AG04449 (cell line): ENCODE measurements around the gene NPIPA2.
"Not testable (repeated sequence)": the region's sequence is repeated elsewhere in the genome, so short reads cannot be mapped to it uniquely, and the experiment has no call there.

ENCODE experiments used
- CTCF ChIA-PET: fragments of 350-600 bp; formaldehyde crosslinking; extraction: SDS; loops from one replicate; lab custom pipeline; 2021; ENCODE audit warnings: antibody characterized with exemption; lab: Yijun Ruan, JAX
- POLR2A ChIA-PET: fragments of 400-600, 350-600 bp; formaldehyde crosslinking; extraction: SDS; loops from one replicate; lab custom pipeline; 2020; ENCODE audit warnings: antibody characterized with exemption, inconsistent platforms; lab: Yijun Ruan, JAX
- DNase-seq: peaks from one replicate; pipeline ENCODE4 v3.0.0-alpha.2; 2010; ENCODE audit warnings: low read depth, low spot score
- H3K4me3 ChIP-seq: 2 replicates; pipeline ENCODE4 v1.5.1; 2011; ENCODE audit warnings: low read depth, mild to moderate bottlenecking, control low read depth, low read length

NPIPA2 gene

DNA sequence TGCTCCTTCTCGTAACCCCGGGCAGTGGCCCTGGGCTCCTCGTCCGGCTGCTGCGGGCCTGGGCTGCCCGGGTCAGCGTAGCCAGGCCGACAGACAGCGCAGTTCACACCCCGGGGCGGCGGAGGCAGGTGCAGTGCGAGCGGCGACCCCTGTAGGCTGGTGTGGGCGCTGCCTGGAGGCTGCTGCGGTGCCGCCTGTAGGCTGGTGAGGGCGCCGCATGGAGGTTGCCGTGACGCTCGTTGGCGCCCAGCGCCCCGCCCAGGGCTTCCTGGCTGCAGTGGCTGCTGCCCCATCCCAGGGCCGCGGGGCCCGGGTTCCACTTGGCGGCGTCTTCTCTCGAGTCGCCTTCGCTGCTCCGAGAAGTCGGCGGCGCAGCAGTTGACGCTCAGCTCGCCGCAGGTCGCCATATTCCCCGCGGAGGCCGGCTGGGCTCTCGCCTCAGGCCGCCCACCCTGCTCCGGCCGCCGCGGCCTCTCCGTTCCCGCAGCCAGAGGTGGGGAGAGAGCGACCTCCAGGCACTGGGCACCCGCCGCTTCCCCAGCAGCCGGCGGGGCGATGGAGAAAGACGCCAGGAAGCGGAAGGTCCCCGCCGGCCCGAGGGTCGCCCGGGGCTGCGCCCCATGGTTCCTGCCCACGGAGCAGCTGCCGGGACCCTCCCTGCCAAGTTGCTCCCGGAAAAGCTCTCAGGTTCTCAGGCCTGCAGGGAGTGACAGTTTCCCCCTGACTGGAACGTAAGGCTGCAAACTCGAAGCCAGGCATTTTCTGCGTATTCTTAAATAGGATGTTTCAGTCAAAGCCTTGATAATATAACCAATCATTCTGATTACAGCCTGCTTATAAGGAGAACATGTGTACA, at the start of gene NPIPA2:
Gene NPIPA2, plus strand, starts transcription at position 261 of the 856 bp plus-strand sequence. CDS start 5,533 bp downstream, outside the sequence.
- H3K4me3 ChIP-seq, POLR2A ChIA-PET, DNase-seq, CTCF ChIA-PET: not testable (repeated sequence)

DNA sequence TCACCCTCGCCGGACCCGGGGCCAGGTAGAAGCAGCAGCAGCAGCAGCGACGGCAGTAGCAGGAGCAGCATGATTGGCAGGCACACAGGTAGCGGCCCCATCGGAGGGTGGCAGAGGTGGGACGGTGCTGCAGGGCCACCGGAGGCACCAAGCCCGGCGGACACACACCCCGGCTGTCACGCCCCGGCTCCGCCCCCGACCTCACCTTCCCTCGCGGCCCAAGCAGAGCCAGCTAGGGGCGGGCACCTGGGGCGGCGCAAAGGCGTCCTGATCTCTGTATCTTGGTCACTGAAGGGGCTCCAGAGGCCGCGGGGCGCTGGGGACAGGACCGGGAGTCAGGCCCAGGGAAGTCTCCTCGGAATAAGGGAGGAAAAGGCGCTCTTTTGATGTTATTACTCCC, 48.2 kb upstream of the NPIPA2 start, which contains the start of gene PLA2G10:
Gene PLA2G10, minus strand, starts transcription at position 180 of the 400 bp plus-strand sequence. Its CDS starts 79 bp downstream, at position 101.
- CTCF ChIA-PET, H3K4me3 ChIP-seq, DNase-seq, POLR2A ChIA-PET: not testable (repeated sequence)

DNA sequence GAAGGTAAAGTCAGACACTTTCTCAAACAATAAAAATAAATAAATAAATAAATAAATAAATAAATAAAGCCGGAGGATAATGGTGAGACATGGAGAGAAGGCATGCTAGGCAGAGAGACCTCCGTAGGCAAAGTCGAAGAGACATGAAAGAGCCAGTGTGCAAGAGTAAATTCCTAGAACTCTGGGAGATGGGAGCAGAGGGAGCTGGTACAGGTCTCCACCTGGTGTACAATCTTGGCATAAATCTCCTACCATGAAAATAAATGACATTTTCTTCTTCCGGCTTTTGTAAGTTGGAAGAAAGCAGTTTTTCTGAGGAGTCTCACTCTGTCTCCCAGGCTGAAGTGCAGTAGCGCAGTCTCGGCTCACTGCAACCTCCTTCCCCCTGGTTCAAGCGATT, 40.5 kb upstream of the NPIPA2 start:
- H3K4me3 ChIP-seq, CTCF ChIA-PET, DNase-seq, POLR2A ChIA-PET: not testable (repeated sequence)

DNA sequence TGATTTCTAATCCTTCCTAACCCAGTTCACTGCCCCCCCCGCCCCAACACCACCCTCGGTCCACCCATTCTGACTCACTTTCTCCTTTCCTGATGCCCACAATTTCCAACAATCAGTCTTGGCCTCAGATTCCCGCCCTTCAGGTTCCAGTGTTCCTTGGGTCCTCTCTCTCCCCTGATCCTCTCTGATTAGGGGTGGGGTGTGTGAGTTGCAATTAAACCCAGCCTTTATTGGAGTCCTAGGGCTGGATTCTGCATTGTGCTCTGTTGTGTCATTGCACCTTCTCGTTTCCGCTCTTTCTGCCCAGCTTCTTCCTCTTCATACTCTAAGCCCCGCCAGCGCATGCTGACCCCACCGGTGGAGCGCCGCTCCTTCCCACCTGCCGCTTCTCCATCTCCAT, 39.7 kb upstream of the NPIPA2 start:
- POLR2A ChIA-PET, result not testable (repeated sequence)

DNA sequence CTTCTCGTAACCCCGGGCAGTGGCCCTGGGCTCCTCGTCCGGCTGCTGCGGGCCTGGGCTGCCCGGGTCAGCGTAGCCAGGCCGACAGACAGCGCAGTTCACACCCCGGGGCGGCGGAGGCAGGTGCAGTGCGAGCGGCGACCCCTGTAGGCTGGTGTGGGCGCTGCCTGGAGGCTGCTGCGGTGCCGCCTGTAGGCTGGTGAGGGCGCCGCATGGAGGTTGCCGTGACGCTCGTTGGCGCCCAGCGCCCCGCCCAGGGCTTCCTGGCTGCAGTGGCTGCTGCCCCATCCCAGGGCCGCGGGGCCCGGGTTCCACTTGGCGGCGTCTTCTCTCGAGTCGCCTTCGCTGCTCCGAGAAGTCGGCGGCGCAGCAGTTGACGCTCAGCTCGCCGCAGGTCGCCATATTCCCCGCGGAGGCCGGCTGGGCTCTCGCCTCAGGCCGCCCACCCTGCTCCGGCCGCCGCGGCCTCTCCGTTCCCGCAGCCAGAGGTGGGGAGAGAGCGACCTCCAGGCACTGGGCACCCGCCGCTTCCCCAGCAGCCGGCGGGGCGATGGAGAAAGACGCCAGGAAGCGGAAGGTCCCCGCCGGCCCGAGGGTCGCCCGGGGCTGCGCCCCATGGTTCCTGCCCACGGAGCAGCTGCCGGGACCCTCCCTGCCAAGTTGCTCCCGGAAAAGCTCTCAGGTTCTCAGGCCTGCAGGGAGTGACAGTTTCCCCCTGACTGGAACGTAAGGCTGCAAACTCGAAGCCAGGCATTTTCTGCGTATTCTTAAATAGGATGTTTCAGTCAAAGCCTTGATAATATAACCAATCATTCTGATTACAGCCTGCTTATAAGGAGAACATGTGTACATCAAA, 38.9 kb upstream of the NPIPA2 start, which contains the start of gene NPIPA3:
Gene NPIPA3, plus strand, starts transcription at position 256 of the 856 bp plus-strand sequence. CDS start 5,533 bp downstream, outside the sequence.
- POLR2A ChIA-PET, CTCF ChIA-PET, DNase-seq, H3K4me3 ChIP-seq: not testable (repeated sequence)

More for the DNA sequence above, 39.7 kb upstream of the NPIPA2 start:
- DNase-seq, H3K4me3 ChIP-seq, CTCF ChIA-PET: not testable (repeated sequence)

DNA sequence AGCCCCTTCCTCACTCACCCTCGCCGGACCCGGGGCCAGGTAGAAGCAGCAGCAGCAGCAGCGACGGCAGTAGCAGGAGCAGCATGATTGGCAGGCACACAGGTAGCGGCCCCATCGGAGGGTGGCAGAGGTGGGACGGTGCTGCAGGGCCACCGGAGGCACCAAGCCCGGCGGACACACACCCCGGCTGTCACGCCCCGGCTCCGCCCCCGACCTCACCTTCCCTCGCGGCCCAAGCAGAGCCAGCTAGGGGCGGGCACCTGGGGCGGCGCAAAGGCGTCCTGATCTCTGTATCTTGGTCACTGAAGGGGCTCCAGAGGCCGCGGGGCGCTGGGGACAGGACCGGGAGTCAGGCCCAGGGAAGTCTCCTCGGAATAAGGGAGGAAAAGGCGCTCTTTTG, 9.1 kb upstream of the NPIPA2 start:
- H3K4me3 ChIP-seq, DNase-seq, POLR2A ChIA-PET, CTCF ChIA-PET: not testable (repeated sequence)

DNA sequence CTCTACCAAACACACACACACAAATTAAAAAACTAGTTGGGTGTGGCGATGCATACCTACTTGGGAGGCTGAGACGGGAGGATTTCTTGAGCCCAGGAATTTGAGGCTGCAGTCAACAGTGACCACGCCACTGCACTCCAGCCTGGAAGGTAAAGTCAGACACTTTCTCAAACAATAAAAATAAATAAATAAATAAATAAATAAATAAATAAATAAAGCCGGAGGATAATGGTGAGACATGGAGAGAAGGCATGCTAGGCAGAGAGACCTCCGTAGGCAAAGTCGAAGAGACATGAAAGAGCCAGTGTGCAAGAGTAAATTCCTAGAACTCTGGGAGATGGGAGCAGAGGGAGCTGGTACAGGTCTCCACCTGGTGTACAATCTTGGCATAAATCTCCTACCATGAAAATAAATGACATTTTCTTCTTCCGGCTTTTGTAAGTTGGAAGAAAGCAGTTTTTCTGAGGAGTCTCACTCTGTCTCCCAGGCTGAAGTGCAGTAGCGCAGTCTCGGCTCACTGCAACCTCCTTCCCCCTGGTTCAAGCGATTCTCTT, 1.4 kb upstream of the NPIPA2 start:
- H3K4me3 ChIP-seq, DNase-seq, POLR2A ChIA-PET, CTCF ChIA-PET: not testable (repeated sequence)

DNA sequence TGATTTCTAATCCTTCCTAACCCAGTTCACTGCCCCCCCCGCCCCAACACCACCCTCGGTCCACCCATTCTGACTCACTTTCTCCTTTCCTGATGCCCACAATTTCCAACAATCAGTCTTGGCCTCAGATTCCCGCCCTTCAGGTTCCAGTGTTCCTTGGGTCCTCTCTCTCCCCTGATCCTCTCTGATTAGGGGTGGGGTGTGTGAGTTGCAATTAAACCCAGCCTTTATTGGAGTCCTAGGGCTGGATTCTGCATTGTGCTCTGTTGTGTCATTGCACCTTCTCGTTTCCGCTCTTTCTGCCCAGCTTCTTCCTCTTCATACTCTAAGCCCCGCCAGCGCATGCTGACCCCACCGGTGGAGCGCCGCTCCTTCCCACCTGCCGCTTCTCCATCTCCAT, 539 bp upstream of the NPIPA2 start:
- DNase-seq, CTCF ChIA-PET, POLR2A ChIA-PET, H3K4me3 ChIP-seq: not testable (repeated sequence)

DNA sequence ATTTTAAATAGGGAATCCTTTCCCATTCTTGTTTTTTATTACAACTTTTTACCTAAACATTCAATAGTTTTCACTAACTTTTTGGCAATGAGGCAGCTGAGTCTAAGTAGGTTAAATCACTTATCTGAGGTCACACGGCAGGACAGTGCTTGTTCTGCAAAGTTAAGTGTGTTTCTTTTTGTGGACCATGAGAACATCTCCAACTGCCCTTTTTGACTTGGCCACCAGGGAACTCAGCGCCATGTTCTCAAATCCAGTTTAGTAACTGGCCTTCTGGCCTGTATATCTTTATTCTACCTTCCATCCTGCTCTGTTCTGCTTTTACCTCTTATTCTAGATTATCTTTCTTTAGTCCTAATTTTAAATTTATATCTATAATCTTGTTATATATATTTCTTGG, 31.3 kb downstream of the NPIPA2 start:
- DNase-seq, CTCF ChIA-PET, H3K4me3 ChIP-seq, POLR2A ChIA-PET: not testable (repeated sequence)

DNA sequence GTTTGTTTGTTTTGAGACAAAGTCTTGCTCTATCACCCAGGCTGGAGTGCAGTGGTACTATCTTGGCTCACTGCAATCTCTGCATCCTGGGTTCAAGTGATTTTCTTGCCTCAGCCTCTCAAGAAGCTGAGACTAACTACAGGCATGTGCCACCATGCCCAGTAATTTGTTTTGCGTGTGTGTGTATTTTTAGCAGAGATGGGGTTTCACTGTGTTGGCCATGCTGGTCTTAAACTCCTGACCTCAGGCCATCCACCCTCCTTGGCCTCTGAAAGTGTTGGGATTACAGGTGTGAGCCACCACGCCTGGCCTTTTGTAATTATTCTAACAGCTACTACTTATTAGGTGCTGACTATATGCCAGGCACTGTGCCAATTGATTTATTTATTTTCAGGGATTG, 33.3 kb downstream of the NPIPA2 start:
- CTCF ChIA-PET, DNase-seq, POLR2A ChIA-PET, H3K4me3 ChIP-seq: not testable (repeated sequence)

DNA sequence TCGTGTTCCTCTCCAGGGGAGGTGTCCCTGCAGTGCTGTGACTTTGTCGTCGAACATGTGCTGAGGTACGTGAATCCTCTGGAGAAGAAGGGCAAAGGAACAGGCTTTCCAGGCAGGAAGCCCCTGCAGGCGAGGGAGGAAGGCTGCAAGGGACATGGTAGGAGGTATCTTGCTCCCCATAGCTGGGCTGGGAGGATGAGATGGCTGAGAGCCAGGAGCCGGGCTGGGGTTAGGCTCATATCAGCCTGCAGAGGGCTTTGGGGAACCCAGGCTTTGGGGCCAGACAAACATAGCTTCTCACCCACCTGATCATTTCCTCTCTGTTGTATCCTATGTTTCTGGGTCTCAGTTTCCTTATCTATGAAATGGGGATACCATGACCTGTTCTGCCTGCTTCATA, 34.4 kb downstream of the NPIPA2 start:
- POLR2A ChIA-PET, DNase-seq, CTCF ChIA-PET, H3K4me3 ChIP-seq: not testable (repeated sequence)

DNA sequence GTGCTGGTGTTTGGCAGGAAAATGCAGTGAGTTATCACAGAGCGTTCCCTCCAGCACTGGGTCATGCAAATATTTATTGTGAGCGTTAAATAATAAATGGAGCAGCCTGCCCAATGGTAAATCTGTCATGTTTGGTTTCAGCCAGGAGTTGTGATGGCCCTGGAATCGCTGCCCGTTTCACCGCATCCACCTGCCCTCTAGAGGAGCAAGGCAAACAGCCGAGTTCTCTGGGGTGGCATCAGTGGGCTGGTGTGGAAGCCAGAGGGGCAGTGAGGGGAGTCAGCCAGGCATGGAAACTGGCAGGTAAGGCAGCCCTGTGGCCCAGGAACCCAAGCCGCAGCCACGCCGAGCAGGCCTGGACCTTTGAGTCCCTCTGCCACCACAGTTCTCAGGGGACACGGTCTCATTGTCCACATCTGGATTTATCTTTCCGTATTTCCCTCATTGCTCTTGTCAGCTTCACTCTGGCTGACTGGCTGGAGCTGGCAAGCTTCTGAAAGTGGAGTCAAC, 37.1 kb downstream of the NPIPA2 start:
- POLR2A ChIA-PET, H3K4me3 ChIP-seq, CTCF ChIA-PET, DNase-seq: not testable (repeated sequence)

DNA sequence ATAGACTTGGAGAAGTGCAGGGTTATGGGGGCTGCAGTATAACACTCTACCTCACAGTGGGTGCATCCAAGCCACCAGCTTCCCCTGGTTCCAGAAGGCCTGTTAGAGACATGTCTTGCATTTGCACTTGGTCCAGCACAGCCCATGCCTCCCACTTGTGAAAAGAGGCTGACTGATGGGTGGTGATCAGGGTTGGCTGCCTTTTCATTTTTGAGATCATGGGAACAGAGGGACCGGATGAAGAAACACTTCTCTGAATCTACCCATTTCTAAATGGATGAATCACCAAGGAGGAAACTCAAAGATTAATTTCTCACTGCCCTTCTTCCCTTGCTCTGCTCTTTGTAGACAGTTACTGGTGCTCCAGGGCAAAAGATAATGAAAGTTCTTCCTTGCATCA, 43.8 kb downstream of the NPIPA2 start:
- CTCF ChIA-PET, H3K4me3 ChIP-seq, DNase-seq, POLR2A ChIA-PET: not testable (repeated sequence)

DNA sequence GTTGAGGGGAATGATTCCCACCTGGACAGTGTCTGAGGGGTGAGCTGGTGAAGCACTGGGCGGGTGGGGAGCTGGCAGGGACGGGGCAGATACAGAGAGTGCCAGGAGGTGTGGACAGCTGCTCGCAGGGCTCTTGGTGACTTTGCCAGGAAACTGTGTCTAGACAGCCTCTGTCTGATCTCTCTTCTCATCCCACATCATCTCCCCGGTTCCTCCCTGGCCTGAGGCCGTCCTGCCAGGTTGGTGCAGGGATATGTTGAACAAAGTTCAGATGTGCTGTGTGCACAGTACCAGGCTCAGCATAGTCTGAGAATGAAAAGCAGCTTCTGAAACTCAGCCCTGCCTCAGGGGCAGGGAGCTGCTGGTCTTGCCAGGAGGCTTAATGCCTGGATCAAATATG, 47.2 kb downstream of the NPIPA2 start:
- POLR2A ChIA-PET, DNase-seq, CTCF ChIA-PET, H3K4me3 ChIP-seq: not testable (repeated sequence)

DNA sequence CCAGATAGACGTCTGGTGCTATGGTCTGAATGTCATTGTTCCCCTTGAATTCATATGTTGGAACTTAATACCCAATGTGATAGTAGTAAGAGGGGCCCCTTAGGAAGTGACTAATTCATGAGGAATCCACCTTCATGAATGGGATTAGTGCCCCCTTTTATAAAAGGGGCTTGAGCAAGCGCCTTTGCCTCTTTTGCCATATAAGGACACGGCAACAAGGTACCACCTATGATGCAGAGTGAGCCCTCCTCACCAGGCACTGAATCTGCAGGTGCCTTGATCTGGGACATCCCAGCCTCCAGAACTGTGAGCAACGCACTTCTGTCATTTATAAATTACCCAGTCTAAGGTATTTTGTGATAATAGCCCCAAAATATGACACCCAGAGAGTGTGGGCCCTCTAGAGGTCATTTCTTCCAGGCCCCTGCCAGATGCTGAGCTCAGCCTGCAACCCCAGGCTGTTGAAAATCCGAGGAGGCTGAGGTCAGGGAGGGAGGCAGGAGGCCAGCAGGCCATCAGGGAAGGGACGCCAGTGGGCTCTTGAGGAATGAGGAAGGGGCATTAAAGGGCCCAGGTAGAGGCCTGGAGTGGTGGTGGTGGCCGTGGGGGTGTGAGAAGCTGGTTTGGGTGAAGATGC, 48.1 kb downstream of the NPIPA2 start:
- CTCF ChIA-PET, POLR2A ChIA-PET, H3K4me3 ChIP-seq, DNase-seq: not testable (repeated sequence)
